ENCODE results near the gene DOCK9.
A peak's percentile ranks its signal among the peaks of the same experiment; 100 is the strongest.

Gene DOCK9

DNA sequence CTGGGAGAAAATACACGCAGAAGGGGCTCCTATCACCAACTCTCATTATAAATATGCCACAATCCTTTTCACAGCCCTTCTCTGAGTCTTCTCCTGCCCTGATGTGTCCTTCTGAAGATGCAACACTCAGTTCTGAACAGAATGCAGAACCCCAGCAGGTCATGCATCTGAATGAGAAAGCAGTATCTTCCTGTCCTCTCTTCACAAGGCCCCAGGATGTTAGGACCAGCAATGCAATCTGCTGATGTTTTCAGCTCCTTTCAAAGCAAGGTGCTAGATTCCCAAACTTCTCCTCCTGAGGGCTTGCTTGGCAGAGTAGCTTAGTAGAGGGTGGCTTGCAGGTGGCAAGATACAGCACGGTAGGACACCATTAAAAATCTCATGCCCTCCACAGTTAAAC, 22.3 kb upstream of the DOCK9 start:
- Histone ChIP-seq H4K91ac (ENCODE audit: low read length) (no peak overlapping the region), H3K4me2 (ENCODE audit: low read length, poor library complexity, severe bottlenecking) (no peak overlapping the region), H3K18ac (ENCODE audit: low read depth in 1 of 2, low read length in 2 of 2) (no peak overlapping the region), H3K79me1 (replicated peaks; ENCODE audit: low read length, poor library complexity, severe bottlenecking) (peaks cover 10% of the 10 kb centered on the region), H3K23ac (ENCODE audit: low read length in 2 of 2) (no peak overlapping the region), H2AFZ (ENCODE audit: low read depth, low read length) (no peak overlapping the region), H3K4me1 (ENCODE audit: control insufficient read depth, insufficient read depth, low read depth, low read length) (peaks cover 7% of the 10 kb centered on the region), H3K4ac (ENCODE audit: low read depth in 1 of 2, low read length in 2 of 2) (no peak overlapping the region), H2BK12ac (ENCODE audit: low read length in 2 of 2) (no peak overlapping the region), H3K9ac (ENCODE audit: low read length) (no peak overlapping the region), H4K8ac (ENCODE audit: low read length) (no peak overlapping the region), H2BK15ac (ENCODE audit: low read depth, poor library complexity, severe bottlenecking) (no peak overlapping the region), H3K36me3 (ENCODE audit: control insufficient read depth in 1 of 2, insufficient read depth in 2 of 2, low read depth in 1 of 2, low read length in 2 of 2) (no peaks in the 10 kb centered on the region), H2BK5ac (ENCODE audit: low read depth, low read length, poor library complexity, severe bottlenecking) (no peak overlapping the region), H3K27me3 (ENCODE audit: control insufficient read depth in 1 of 2, insufficient read depth in 1 of 2, low read length in 2 of 2) (no peaks in the 10 kb centered on the region), H3K14ac (ENCODE audit: low read length in 2 of 2) (no peak overlapping the region), H3K4me3 (ENCODE audit: insufficient read depth in 1 of 2, low read depth in 1 of 2, low read length in 2 of 2) (no peak overlapping the region), H2BK120ac (ENCODE audit: low read depth, low read length) (no peak overlapping the region), H3K9me3 (ENCODE audit: control insufficient read depth, low read length) (no peaks in the 10 kb centered on the region), H3K27ac (ENCODE audit: low read length, poor library complexity, severe bottlenecking) (no peak overlapping the region), H2AK5ac (ENCODE audit: low read length, severe bottlenecking) (no peak overlapping the region)
- whole genome bisulfite sequencing = 91% methylated on average over 1 of the region's 2 CpGs
- DNase-seq = no peak

DNA sequence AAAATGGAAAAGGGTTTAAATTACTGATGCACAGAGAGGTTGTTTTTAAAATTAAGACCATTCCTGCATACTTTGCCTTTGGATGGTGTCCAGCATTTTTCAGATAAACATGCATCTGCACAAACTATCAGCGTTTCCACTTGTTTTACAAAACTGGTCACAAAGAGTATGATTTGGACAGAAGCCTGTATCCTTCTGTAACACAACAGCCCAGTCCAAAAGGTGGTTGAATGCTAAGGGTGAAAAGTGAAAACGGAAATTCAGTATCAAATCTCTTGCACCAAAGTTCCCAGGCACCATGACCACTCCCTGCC, 21.7 kb upstream of the DOCK9 start:
- Histone ChIP-seq H3K18ac (ENCODE audit: low read depth in 1 of 2, low read length in 2 of 2) (no peak overlapping the region), H2AK5ac (ENCODE audit: low read length, severe bottlenecking) (no peak overlapping the region), H3K4me2 (ENCODE audit: low read length, poor library complexity, severe bottlenecking) (no peak overlapping the region), H2BK120ac (ENCODE audit: low read depth, low read length) (no peak overlapping the region), H3K14ac (ENCODE audit: low read length in 2 of 2) (no peak overlapping the region), H2AFZ (ENCODE audit: low read depth, low read length) (no peak overlapping the region), H3K4ac (ENCODE audit: low read depth in 1 of 2, low read length in 2 of 2) (no peak overlapping the region), H3K9me3 (ENCODE audit: control insufficient read depth, low read length) (no peaks in the 10 kb centered on the region), H2BK15ac (ENCODE audit: low read depth, poor library complexity, severe bottlenecking) (no peak overlapping the region), H3K9ac (ENCODE audit: low read length) (peak overlapping the region; percentile 4), H2BK12ac (ENCODE audit: low read length in 2 of 2) (no peak overlapping the region), H2BK5ac (ENCODE audit: low read depth, low read length, poor library complexity, severe bottlenecking) (no peak overlapping the region), H3K4me1 (ENCODE audit: control insufficient read depth, insufficient read depth, low read depth, low read length) (peaks cover 7% of the 10 kb centered on the region), H3K23ac (ENCODE audit: low read length in 2 of 2) (no peak overlapping the region), H4K8ac (ENCODE audit: low read length) (no peak overlapping the region), H3K27me3 (ENCODE audit: control insufficient read depth in 1 of 2, insufficient read depth in 1 of 2, low read length in 2 of 2) (no peaks in the 10 kb centered on the region), H4K91ac (ENCODE audit: low read length) (no peak overlapping the region), H3K36me3 (ENCODE audit: control insufficient read depth in 1 of 2, insufficient read depth in 2 of 2, low read depth in 1 of 2, low read length in 2 of 2) (no peaks in the 10 kb centered on the region), H3K79me1 (replicated peaks; ENCODE audit: low read length, poor library complexity, severe bottlenecking) (peaks cover 10% of the 10 kb centered on the region), H3K27ac (ENCODE audit: low read length, poor library complexity, severe bottlenecking) (no peak overlapping the region), H3K4me3 (ENCODE audit: insufficient read depth in 1 of 2, low read depth in 1 of 2, low read length in 2 of 2) (no peak overlapping the region)
- WGBS = no CpG with 5 or more reads among the region's 2 CpGs
- DNase-seq = no peak

DNA sequence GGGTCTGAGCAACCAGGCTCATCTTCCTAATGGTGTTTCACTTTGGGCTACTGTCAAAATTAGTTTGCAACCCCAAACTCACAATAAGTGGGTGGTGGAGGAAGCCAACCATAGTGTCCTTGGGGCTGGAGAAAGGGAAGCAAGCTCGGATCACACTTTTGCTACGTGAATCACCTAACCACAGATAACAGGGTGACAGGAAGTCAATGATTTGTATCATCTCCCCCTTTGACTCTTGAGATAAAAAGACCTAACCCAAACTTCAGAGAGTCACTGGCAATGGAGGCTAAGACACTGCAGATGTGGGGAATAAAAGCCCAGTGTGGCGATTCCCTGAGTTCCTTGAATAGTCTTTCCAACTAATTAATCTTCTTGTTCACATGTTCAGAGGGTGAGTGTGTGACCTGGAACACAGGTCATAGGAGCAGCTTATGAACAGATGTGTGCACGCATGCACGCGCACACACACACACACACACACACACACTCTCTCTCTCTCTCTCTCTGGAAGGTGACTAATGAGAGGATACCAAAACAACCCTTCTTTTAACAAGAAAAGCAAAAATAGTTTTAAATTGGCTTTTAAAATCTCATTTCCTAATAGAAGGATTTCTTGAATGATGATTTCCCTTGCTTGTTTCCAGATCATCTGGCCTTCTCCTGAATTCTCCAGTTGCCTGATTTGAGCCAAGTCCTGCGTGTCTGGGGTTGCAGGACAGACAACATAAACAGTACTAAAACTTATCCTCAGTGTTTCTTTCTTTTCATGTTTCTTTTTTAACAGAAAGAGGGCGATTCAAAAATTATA, 21.2 kb upstream of the DOCK9 start:
- Histone ChIP-seq H3K14ac (ENCODE audit: low read length in 2 of 2) (no peak overlapping the region), H3K4me3 (ENCODE audit: insufficient read depth in 1 of 2, low read depth in 1 of 2, low read length in 2 of 2) (peak overlapping the region in 1 of 2 experiments; percentile 21), H3K27ac (ENCODE audit: low read length, poor library complexity, severe bottlenecking) (no peak overlapping the region), H2AFZ (ENCODE audit: low read depth, low read length) (no peak overlapping the region), H4K8ac (ENCODE audit: low read length) (no peak overlapping the region), H2AK5ac (ENCODE audit: low read length, severe bottlenecking) (peak overlapping the region; percentile 41), H3K4ac (ENCODE audit: low read depth in 1 of 2, low read length in 2 of 2) (no peak overlapping the region), H3K9ac (ENCODE audit: low read length) (peak overlapping the region; percentile 4), H3K18ac (ENCODE audit: low read depth in 1 of 2, low read length in 2 of 2) (peak overlapping the region; percentile 11 to 24), H3K36me3 (ENCODE audit: control insufficient read depth in 1 of 2, insufficient read depth in 2 of 2, low read depth in 1 of 2, low read length in 2 of 2) (no peaks in the 10 kb centered on the region), H3K23ac (ENCODE audit: low read length in 2 of 2) (no peak overlapping the region), H2BK12ac (ENCODE audit: low read length in 2 of 2) (no peak overlapping the region), H2BK5ac (ENCODE audit: low read depth, low read length, poor library complexity, severe bottlenecking) (no peak overlapping the region), H2BK120ac (ENCODE audit: low read depth, low read length) (no peak overlapping the region), H2BK15ac (ENCODE audit: low read depth, poor library complexity, severe bottlenecking) (peak overlapping the region; percentile 49), H4K91ac (ENCODE audit: low read length) (no peak overlapping the region), H3K4me2 (ENCODE audit: low read length, poor library complexity, severe bottlenecking) (no peak overlapping the region), H3K9me3 (ENCODE audit: control insufficient read depth, low read length) (no peaks in the 10 kb centered on the region), H3K79me1 (replicated peaks; ENCODE audit: low read length, poor library complexity, severe bottlenecking) (peaks cover 11% of the 10 kb centered on the region), H3K27me3 (ENCODE audit: control insufficient read depth in 1 of 2, insufficient read depth in 1 of 2, low read length in 2 of 2) (no peaks in the 10 kb centered on the region), H3K4me1 (ENCODE audit: control insufficient read depth, insufficient read depth, low read depth, low read length) (peaks cover 7% of the 10 kb centered on the region)
- peak; percentile 68 for DNase-seq
- WGBS = 34% methylated on average over 6 of the region's 8 CpGs

DNA sequence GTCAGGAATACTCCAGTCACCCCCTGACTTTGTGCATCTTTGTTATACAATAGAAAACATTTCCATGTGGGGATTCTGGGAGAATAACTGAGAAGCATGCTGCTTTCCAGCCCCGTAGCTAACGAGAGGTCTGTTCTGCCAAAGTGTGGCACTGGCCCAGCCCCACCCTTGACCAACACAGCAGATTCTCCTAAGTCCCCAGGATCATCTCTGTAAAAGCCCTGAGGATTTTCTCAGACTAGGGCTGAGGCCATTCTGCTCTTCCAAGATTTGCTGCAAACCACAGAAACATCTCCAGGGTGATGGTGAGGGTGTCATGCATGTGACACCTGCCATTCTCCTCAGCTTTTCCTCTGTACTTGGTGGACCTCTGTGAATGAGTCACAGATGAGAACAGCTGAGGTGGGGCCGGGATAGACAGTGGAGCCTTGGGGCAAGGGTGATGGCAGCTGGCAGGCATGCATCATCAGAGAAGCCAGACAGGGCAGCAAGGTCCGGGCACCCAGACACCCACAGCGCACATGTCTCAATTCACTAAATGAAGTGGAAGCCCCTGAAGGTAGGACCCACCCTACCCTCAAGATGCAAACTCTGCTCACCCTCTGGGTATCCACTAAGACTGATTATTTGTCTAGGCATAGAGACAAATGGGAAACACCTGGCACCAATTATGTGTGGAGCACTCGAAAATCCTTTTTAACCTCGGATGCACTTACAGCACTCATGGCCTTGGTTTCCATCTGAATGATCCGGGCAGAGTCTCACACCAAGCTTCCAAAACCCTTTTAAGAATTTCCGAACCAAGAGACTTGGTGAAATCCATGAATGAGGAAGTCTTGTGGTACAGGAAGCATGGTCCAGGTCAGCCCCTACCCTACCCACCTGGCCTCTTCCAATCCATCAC, 20.1 kb upstream of the DOCK9 start:
- Histone ChIP-seq H3K4me1 (ENCODE audit: control insufficient read depth, insufficient read depth, low read depth, low read length) (peaks cover 7% of the 10 kb centered on the region), H3K9me3 (ENCODE audit: control insufficient read depth, low read length) (no peaks in the 10 kb centered on the region), H2BK12ac (ENCODE audit: low read length in 2 of 2) (peak overlapping the region; percentile 10 to 59), H3K36me3 (ENCODE audit: control insufficient read depth in 1 of 2, insufficient read depth in 2 of 2, low read depth in 1 of 2, low read length in 2 of 2) (no peaks in the 10 kb centered on the region), H3K9ac (ENCODE audit: low read length) (no peak overlapping the region), H3K79me1 (replicated peaks; ENCODE audit: low read length, poor library complexity, severe bottlenecking) (peaks cover 10% of the 10 kb centered on the region), H3K23ac (ENCODE audit: low read length in 2 of 2) (no peak overlapping the region), H4K8ac (ENCODE audit: low read length) (no peak overlapping the region), H3K4ac (ENCODE audit: low read depth in 1 of 2, low read length in 2 of 2) (peak overlapping the region in 1 of 2 experiments; percentile 38), H3K4me2 (ENCODE audit: low read length, poor library complexity, severe bottlenecking) (no peak overlapping the region), H3K18ac (ENCODE audit: low read depth in 1 of 2, low read length in 2 of 2) (peak overlapping the region; percentile 11 to 24), H3K27ac (ENCODE audit: low read length, poor library complexity, severe bottlenecking) (no peak overlapping the region), H2BK5ac (ENCODE audit: low read depth, low read length, poor library complexity, severe bottlenecking) (no peak overlapping the region), H2BK15ac (ENCODE audit: low read depth, poor library complexity, severe bottlenecking) (peak overlapping the region; percentile 12), H3K14ac (ENCODE audit: low read length in 2 of 2) (no peak overlapping the region), H2AK5ac (ENCODE audit: low read length, severe bottlenecking) (no peak overlapping the region), H4K91ac (ENCODE audit: low read length) (no peak overlapping the region), H2BK120ac (ENCODE audit: low read depth, low read length) (no peak overlapping the region), H3K27me3 (ENCODE audit: control insufficient read depth in 1 of 2, insufficient read depth in 1 of 2, low read length in 2 of 2) (no peaks in the 10 kb centered on the region), H2AFZ (ENCODE audit: low read depth, low read length) (no peak overlapping the region), H3K4me3 (ENCODE audit: insufficient read depth in 1 of 2, low read depth in 1 of 2, low read length in 2 of 2) (peak overlapping the region in 1 of 2 experiments; percentile 21)
- no peak for DNase-seq
- WGBS = 76% methylated on average over 9 of the region's 9 CpGs

All from mesenchymal stem cell (in vitro differentiated cells and primary cell).